H1 (cell line): ENCODE measurements around the gene RPL18. TPM values are rescaled to one million over a fixed set of nuclear protein-coding genes. Genes with fewer than 3 reads are reported as not detected.

ENCODE experiments used
- CTCF ChIA-PET: fragments of 300-600 bp; sonication (Branson Sonifier 250); formaldehyde crosslinking; loops from one replicate; lab custom pipeline; 2021; ENCODE audit not compliant: partially characterized antibody; lab: Charles Lee
- POLR2A ChIA-PET: fragments of 300-600 bp; sonication (Branson Sonifier 250); formaldehyde crosslinking; loops from one replicate; lab custom pipeline; 2021; ENCODE audit warnings: inconsistent platforms; ENCODE audit not compliant: partially characterized antibody; lab: Charles Lee
- DNase-seq, 2 experiments: peaks; one replicate each; pipeline versions ENCODE4 v3.0.0 to v3.0.0-alpha.2; 2010 to 2022; ENCODE audit warnings: low spot score in 2 of 2, low read depth in 1 of 2, mixed read lengths in 1 of 2
- FAIRE-seq: peaks from 2 replicates; lab custom pipeline; 2011; peaks lifted over from hg19 to GRCh38; lab: Jason Lieb, UNC
- H2AFZ ChIP-seq: 2 replicates; pipeline ENCODE4 v1.8.1; 2012; ENCODE audit warnings: low read length, inconsistent platforms
- H2AK5ac ChIP-seq: 2 replicates; pipeline ENCODE4 v1.6.1; 2013; ENCODE audit warnings: low read depth, low read length
- H2BK120ac ChIP-seq: replicated peaks from 2 replicates; pipeline ENCODE3; 2013; ENCODE audit warnings: low read depth, low read length, inconsistent platforms
- H2BK12ac ChIP-seq: 2 replicates; pipeline ENCODE4 v1.6.1; 2013; ENCODE audit warnings: low read depth, low read length
- H2BK15ac ChIP-seq: 2 replicates; pipeline ENCODE4 v1.6.1; 2013; ENCODE audit warnings: low read length
- H2BK20ac ChIP-seq: 2 replicates; pipeline ENCODE4 v1.6.1; 2013; ENCODE audit warnings: low read length
- H2BK5ac ChIP-seq: 2 replicates; pipeline ENCODE4 v1.6.1; 2013; ENCODE audit warnings: low read depth, low read length
- H3K14ac ChIP-seq: 2 replicates; pipeline ENCODE4 v1.6.1; 2013; ENCODE audit warnings: inconsistent platforms; ENCODE audit not compliant: insufficient read length
- H3K18ac ChIP-seq: 2 replicates; pipeline ENCODE4 v1.6.1; 2013; ENCODE audit warnings: low read length; ENCODE audit errors: extremely low read depth
- H3K23ac ChIP-seq: 2 replicates; pipeline ENCODE4 v1.6.1; 2013; ENCODE audit warnings: inconsistent platforms; ENCODE audit not compliant: insufficient read length
- H3K23me2 ChIP-seq: 2 replicates; pipeline ENCODE4 v1.6.1; 2013; ENCODE audit warnings: low read depth, low read length
- H3K27ac ChIP-seq: 2 replicates; pipeline ENCODE4 v1.6.1; 2011; ENCODE audit warnings: low read depth, low read length, inconsistent platforms
- H3K27me3 ChIP-seq, 4 experiments: replicated peaks in 1 of 4; 1 replicate in 1 of 4; 2 replicates in 3 of 4; pipeline versions ENCODE4 v1.6.1 to v1.8.1; 2011 to 2013; ENCODE audit warnings: low read length in 3 of 4, mild to moderate bottlenecking in 3 of 4, inconsistent platforms in 2 of 4, mixed read lengths in 2 of 4, moderate library complexity in 1 of 4; ENCODE audit not compliant: control insufficient read depth in 3 of 4, insufficient read depth in 3 of 4; ENCODE audit errors: extremely low read depth in 1 of 4
- H3K36me3 ChIP-seq, 4 experiments: 2 replicates each; pipeline versions ENCODE4 v1.6.1 to v1.8.1; 2011 to 2013; ENCODE audit warnings: mild to moderate bottlenecking in 4 of 4, low read length in 3 of 4, moderate library complexity in 2 of 4, control low read depth in 1 of 4, inconsistent platforms in 1 of 4; ENCODE audit not compliant: insufficient read depth in 4 of 4, control insufficient read depth in 2 of 4
- H3K4ac ChIP-seq: replicated peaks from 2 replicates; pipeline ENCODE3; 2013; ENCODE audit warnings: low read length, low read depth, mixed read lengths, inconsistent platforms; ENCODE audit not compliant: insufficient read length
- H3K4me1 ChIP-seq, 4 experiments: replicated peaks in 1 of 4; 1 replicate in 1 of 4; 2 replicates in 3 of 4; pipeline versions ENCODE4 v1.6.1 to v1.8.1; 2011 to 2013; ENCODE audit warnings: low read length in 3 of 4, inconsistent platforms in 2 of 4, mixed read lengths in 1 of 4; ENCODE audit not compliant: insufficient read depth in 4 of 4, control insufficient read depth in 3 of 4
- H3K4me2 ChIP-seq, 2 experiments: 2 replicates each; pipeline versions ENCODE4 v1.6.1 to v1.8.1; 2011 to 2013; ENCODE audit warnings: low read depth in 2 of 2, low read length in 2 of 2, control low read depth in 1 of 2, inconsistent platforms in 1 of 2, mild to moderate bottlenecking in 1 of 2; ENCODE audit not compliant: insufficient read depth in 1 of 2
- H3K4me3 ChIP-seq, 4 experiments: fragments of 200-600, 300-600 bp in 1 of 4; sonication (generic), shearing (Covaris generic), sonication (Bioruptor Twin) in 1 of 4; 2 replicates each; pipeline versions ENCODE4 v1.5.1 to v1.8.1; 2011 to 2016; ENCODE audit warnings: low read length in 4 of 4, low read depth in 3 of 4, control low read depth in 2 of 4, inconsistent platforms in 2 of 4, mild to moderate bottlenecking in 2 of 4, mixed read lengths in 1 of 4, moderate library complexity in 1 of 4; ENCODE audit not compliant: insufficient read depth in 2 of 4; ENCODE audit errors: extremely low read depth in 1 of 4
- H3K56ac ChIP-seq: replicated peaks from 2 replicates; pipeline ENCODE3; 2013; ENCODE audit warnings: low read depth, mild to moderate bottlenecking, mixed read lengths, low read length, inconsistent platforms; ENCODE audit not compliant: insufficient read length
- H3K79me1 ChIP-seq: 2 replicates; pipeline ENCODE4 v1.6.1; 2013; ENCODE audit warnings: low read depth, low read length, control low read depth
- H3K79me2 ChIP-seq, 2 experiments: 2 replicates each; pipeline versions ENCODE4 v1.6.1 to v1.8.1; 2012 to 2013; ENCODE audit warnings: low read length in 2 of 2, mild to moderate bottlenecking in 2 of 2, inconsistent platforms in 1 of 2; ENCODE audit not compliant: insufficient read depth in 2 of 2, control insufficient read depth in 1 of 2
- H3K9ac ChIP-seq, 4 experiments: replicated peaks in 1 of 4; 1 replicate in 1 of 4; 2 replicates in 3 of 4; pipeline versions ENCODE4 v1.6.1 to v1.8.1; 2011 to 2013; ENCODE audit warnings: low read depth in 3 of 4, low read length in 3 of 4, control low read depth in 2 of 4, mild to moderate bottlenecking in 2 of 4, moderate library complexity in 2 of 4, inconsistent platforms in 1 of 4; ENCODE audit errors: extremely low read depth in 1 of 4
- H3K9me3 ChIP-seq, 2 experiments: 2 replicates each; pipeline versions ENCODE4 v1.6.1 to v1.8.1; 2012 to 2013; ENCODE audit warnings: mild to moderate bottlenecking in 2 of 2, moderate library complexity in 2 of 2, control low read depth in 1 of 2, inconsistent platforms in 1 of 2, low read depth in 1 of 2, low read length in 1 of 2, mixed read lengths in 1 of 2; ENCODE audit not compliant: insufficient read depth in 2 of 2
- H4K20me1 ChIP-seq, 2 experiments: replicated peaks in 1 of 2; 2 replicates each; pipeline versions ENCODE3 to v1.8.1; 2011 to 2013; ENCODE audit warnings: inconsistent platforms in 2 of 2, low read length in 2 of 2, mild to moderate bottlenecking in 1 of 2; ENCODE audit not compliant: insufficient read depth in 2 of 2, control insufficient read depth in 1 of 2
- H4K5ac ChIP-seq: 2 replicates; pipeline ENCODE4 v1.6.1; 2013; ENCODE audit warnings: low read length, low read depth, mixed read lengths, inconsistent platforms; ENCODE audit not compliant: insufficient read length
- H4K8ac ChIP-seq: 2 replicates; pipeline ENCODE4 v1.8.0; 2013; ENCODE audit warnings: mild to moderate bottlenecking, moderate library complexity, low read length, inconsistent platforms; ENCODE audit not compliant: insufficient read depth; ENCODE audit errors: extremely low read depth
- H4K91ac ChIP-seq: replicated peaks from 2 replicates; pipeline ENCODE3; 2013; ENCODE audit warnings: low read length, mixed read lengths, inconsistent platforms; ENCODE audit not compliant: insufficient read length
- TEAD4 ChIP-seq: IDR thresholded peaks from 2 replicates; pipeline ENCODE4 v1.6.1; 2012; ENCODE audit warnings: low read depth, low read length, inconsistent platforms, mixed read lengths
- WGBS, 2 experiments: shearing (Covaris generic) in 1 of 2; methylation state at CpG; one replicate each; pipeline versions ENCODE4 v1.1.6 to v1.1.7; 2013 to 2015; ENCODE audit warnings: low lambda C conversion rate in 2 of 2, mixed read lengths in 2 of 2, inconsistent platforms in 1 of 2, low coverage in 1 of 2, missing lambda C conversion rate in 1 of 2; ENCODE audit not compliant: insufficient replicate concordance in 2 of 2, insufficient coverage in 1 of 2, insufficient read length in 1 of 2; ENCODE audit errors: extremely low coverage in 1 of 2, missing lambda C conversion rate in 1 of 2; 5-methylcytosine and 5-hydroxymethylcytosine counted together
- polyA plus RNA-seq, 7 experiments: library from polyadenylated mRNA; depleted of rRNA in 3 of 7; stranded (reverse) in 5 of 7; unstranded in 2 of 7; fragments of >200 nt in 5 of 7; fragments of 200-250 nt in 2 of 7; gene quantifications; 1 replicate in 5 of 7; 2 replicates in 1 of 7; 4 replicates in 1 of 7; pipeline versions ENCODE4 v1.2.1 to v1.2.3, GENCODE V29; 2011 to 2013; ENCODE audit warnings: missing spikeins in 2 of 7, mixed read lengths in 2 of 7
- total RNA-seq: library from RNA; stranded (reverse); fragmentation: NEBNext Ultra II Directional; extraction: Animal tissue kit (Norgen Biotek cat#: 25700); gene quantifications from 2 replicates; pipeline ENCODE4 v1.2.1, GENCODE V29; 2021

RPL18 gene
- total and polyA plus RNA-seq, 2 of the 8 experiments (the other 6 are each of a cell fraction or from before 2014, with no cell fraction given): 1,669 to 2,789 TPM

GRCh38 chr19:48596237-48596636, 22.7 kb downstream of the RPL18 start:
- no peak overlapping the region for H2AFZ ChIP-seq
- H3K4me3 ChIP-seq: no peak overlapping the region
- ChIA-PET CTCF (interaction anchor here (1.1 to 13.5 kb wide), 3 partner anchors 8 to 12 kb away, joined by 4 to 143 read pairs (median 6); partner anchors contain the start of gene SPACA4), POLR2A (interaction anchor here (3.8 to 16.9 kb wide), 2 partner anchors 12 to 20 kb away, joined by 17 to 175 read pairs; partner anchors contain the start of genes FAM83E, RPL18, SPACA4 and SPHK2)
- WGBS, 2 experiments: 89% methylated on average over 3 of the region's 4 CpGs; no CpG with 5 or more reads in 1 of the 2 experiments
- H2BK20ac ChIP-seq: no peak overlapping the region
- 0 out of 7 replicates have a peak, but pooled peaks cover 0 to 3% (median 0%) of the 10 kb centered on the region in 4 experiments for H3K27me3 ChIP-seq
- no peak overlapping the region for H3K4me2 ChIP-seq
- no peak for FAIRE-seq
- H3K18ac ChIP-seq: no peak overlapping the region
- no peaks in the 10 kb centered on the region for H3K9me3 ChIP-seq
- no peak overlapping the region for H2BK120ac ChIP-seq
- no peaks in the 10 kb centered on the region; the same call in 1 of the 2 replicates for H3K23me2 ChIP-seq
- no peak overlapping the region for H2AK5ac ChIP-seq
- no peak overlapping the region for H4K5ac ChIP-seq
- no peaks in the 10 kb centered on the region for H3K79me1 ChIP-seq
- H3K9ac ChIP-seq: no peak overlapping the region
- H4K91ac ChIP-seq: no peak overlapping the region
- H3K4ac ChIP-seq: no peak overlapping the region
- H2BK5ac ChIP-seq: no peak overlapping the region
- H3K36me3 ChIP-seq: no peaks in the 10 kb centered on the region
- peaks cover 0 to 2% of the 10 kb centered on the region in 2 experiments for H4K20me1 ChIP-seq
- no peak overlapping the region for H2BK15ac ChIP-seq
- TF ChIP-seq TEAD4: no peak
- H4K8ac ChIP-seq: no peak overlapping the region
- no peaks in the 10 kb centered on the region for H3K4me1 ChIP-seq
- DNase-seq: no peak
- H3K27ac ChIP-seq: no peak overlapping the region
- H3K14ac ChIP-seq: no peak overlapping the region
- H3K56ac ChIP-seq: no peak overlapping the region
- H3K79me2 ChIP-seq: no peaks in the 10 kb centered on the region
- H2BK12ac ChIP-seq: no peak overlapping the region
- H3K23ac ChIP-seq: no peak overlapping the region
